Activated B cell treated with CpG ODN at 0.5 μM for 24 hours (primary cell): Measurements from ENCODE around the gene FBXO44. TPM values are rescaled to one million over a fixed set of nuclear protein-coding genes. Genes with fewer than 3 reads are reported as not detected.

Source experiments
- ATAC-seq: fragments of 200-7000 bp; cut with Tn5 transposase; one replicate; pipeline ENCODE4 v1.10.0; 2021; ENCODE audit warnings: low read depth, mild to moderate bottlenecking, moderate library complexity
- CTCF ChIA-PET: fragments of 350-600 bp; sonication (Branson Sonifier 250); formaldehyde crosslinking; loops from one replicate; lab custom pipeline; 2021; ENCODE audit warnings: antibody characterized with exemption; lab: Charles Lee
- POLR2A ChIA-PET: fragments of 350-600 bp; sonication (Branson Sonifier 250); formaldehyde crosslinking; loops from one replicate; lab custom pipeline; 2021; ENCODE audit warnings: antibody characterized with exemption; lab: Charles Lee
- DNase-seq: peaks from one replicate; pipeline ENCODE4 v3.0.0; 2022
- H3K27ac Mint-ChIP-seq: one replicate; pipeline ENCODE4 v1.8.0; 2020; ENCODE audit warnings: mixed read lengths
- H3K27me3 Mint-ChIP-seq: one replicate; pipeline ENCODE4 v1.8.0; 2021; ENCODE audit warnings: mixed read lengths
- H3K36me3 Mint-ChIP-seq: one replicate; pipeline ENCODE4 v1.8.0; 2021; ENCODE audit warnings: low read depth, mixed read lengths
- H3K4me1 Mint-ChIP-seq: one replicate; pipeline ENCODE4 v1.8.0; 2021; ENCODE audit warnings: mixed read lengths
- H3K4me3 Mint-ChIP-seq: one replicate; pipeline ENCODE4 v1.8.0; 2020; ENCODE audit warnings: mild to moderate bottlenecking, mixed read lengths
- H3K9me3 Mint-ChIP-seq: one replicate; pipeline ENCODE4 v1.8.0; 2020; ENCODE audit warnings: mixed read lengths
- CTCF ChIP-seq: fragments of 200-600 bp; IDR thresholded peaks from one replicate; pipeline ENCODE4 v1.8.0; 2022; ENCODE audit warnings: antibody characterized with exemption, mild to moderate bottlenecking
- intact Hi-C: fragments of 100-400 bp; cut with micrococcal nuclease; formaldehyde crosslinking; loops from one replicate; pipeline ENCODE4 v1.15.1; 2024
- total RNA-seq: library from RNA; stranded (reverse); gene quantifications from 2 replicates; pipeline ENCODE4 v1.2.3, GENCODE V29; 2022

The FBXO44 gene
- total RNA-seq, 1 donor from 2014 or later: 27.2 TPM

- ChIA-PET CTCF (no interaction called here), POLR2A (no interaction called here)
- no peaks in the 10 kb centered on the region for H3K27me3 Mint-ChIP-seq
- H3K4me3 Mint-ChIP-seq: no peak overlapping the region
- H3K27ac Mint-ChIP-seq: no peak overlapping the region
- no peaks in the 10 kb centered on the region for H3K36me3 Mint-ChIP-seq
- no peak for TF ChIP-seq CTCF
- no peaks in the 10 kb centered on the region for H3K9me3 Mint-ChIP-seq
- intact Hi-C loops: no loop called here
- H3K4me1 Mint-ChIP-seq: no peaks in the 10 kb centered on the region
- DNase-seq: no peak
- ATAC-seq: no peak
These were observed 42.9 kb upstream of the FBXO44 start for GRCh38 chr1:11611638-11612327.

DNA sequence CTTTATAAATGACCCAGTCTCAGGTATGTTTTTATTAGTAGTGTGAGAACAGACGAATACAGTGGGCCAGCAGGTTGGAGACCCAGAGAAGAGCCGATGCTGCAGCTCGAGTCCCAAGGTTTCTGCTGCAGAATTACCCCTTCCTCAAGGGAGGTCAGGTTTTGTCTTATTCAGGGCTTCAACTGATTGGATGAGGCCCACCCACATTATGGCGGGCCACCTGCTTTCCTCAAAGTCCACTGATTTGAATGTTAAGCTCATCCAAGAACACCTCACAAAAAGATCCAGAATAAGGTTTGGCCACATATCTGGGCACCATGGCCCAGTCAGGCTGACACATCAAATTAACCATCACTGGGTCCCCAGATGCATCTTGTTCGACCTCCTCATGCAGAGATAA, 41.3 kb upstream of the FBXO44 start:
- intact Hi-C loops: no loop called here
- ChIA-PET CTCF (no interaction called here), POLR2A (no interaction called here)
- Mint-ChIP-seq H3K27me3 (no peaks in the 10 kb centered on the region), H3K9me3 (no peaks in the 10 kb centered on the region), H3K4me3 (no peak overlapping the region), H3K27ac (no peak overlapping the region), H3K4me1 (no peaks in the 10 kb centered on the region), H3K36me3 (no peaks in the 10 kb centered on the region)
- ATAC-seq (no peak), DNase-seq (no peak)
- no peak for TF ChIP-seq CTCF

GRCh38 chr1:11615090-11615489, 39.6 kb upstream of the FBXO44 start:
- no peaks in the 10 kb centered on the region for H3K36me3 Mint-ChIP-seq
- no peaks in the 10 kb centered on the region for H3K4me1 Mint-ChIP-seq
- intact Hi-C loops: no loop called here
- H3K27ac Mint-ChIP-seq: no peak overlapping the region
- ATAC-seq (no peak), DNase-seq (no peak)
- H3K9me3 Mint-ChIP-seq: no peaks in the 10 kb centered on the region
- ChIA-PET POLR2A (interaction anchor here (0.6 kb wide), 1 partner anchor 1003 kb away, joined by 5 read pairs; the partner anchor contains the start of gene DHRS3), CTCF (no interaction called here)
- H3K27me3 Mint-ChIP-seq: peaks cover 2% of the 10 kb centered on the region
- H3K4me3 Mint-ChIP-seq: no peak overlapping the region
- TF ChIP-seq CTCF: no peak

DNA sequence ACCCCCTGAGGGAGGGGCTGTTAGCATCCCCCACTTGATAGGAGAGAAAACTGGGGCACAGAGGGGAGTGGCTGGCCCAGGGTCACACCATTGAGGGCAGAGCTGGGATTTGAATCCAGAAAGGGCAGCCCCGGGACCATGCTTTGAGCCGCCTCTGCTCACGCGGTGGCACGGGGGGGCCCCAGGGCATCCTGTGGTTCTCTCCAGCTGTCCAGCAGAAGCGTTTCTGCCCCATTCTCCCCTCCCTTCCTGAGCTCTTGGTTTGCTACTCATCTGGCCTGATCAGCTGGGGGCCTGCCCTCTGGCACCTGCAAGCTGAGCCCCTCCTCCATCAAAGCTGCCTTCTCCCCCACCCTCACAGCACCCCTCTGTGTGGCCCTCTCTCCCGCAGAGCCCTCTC, 37.9 kb upstream of the FBXO44 start:
- intact Hi-C loops: no loop called here
- H3K36me3 Mint-ChIP-seq: no peaks in the 10 kb centered on the region
- H3K9me3 Mint-ChIP-seq: no peaks in the 10 kb centered on the region
- H3K27ac Mint-ChIP-seq: no peak overlapping the region
- H3K4me3 Mint-ChIP-seq: no peak overlapping the region
- peaks cover 2% of the 10 kb centered on the region for H3K27me3 Mint-ChIP-seq
- ChIA-PET CTCF (no interaction called here), POLR2A (no interaction called here)
- no peaks in the 10 kb centered on the region for H3K4me1 Mint-ChIP-seq
- ATAC-seq: no peak
- TF ChIP-seq CTCF: no peak
- no peak for DNase-seq

DNA sequence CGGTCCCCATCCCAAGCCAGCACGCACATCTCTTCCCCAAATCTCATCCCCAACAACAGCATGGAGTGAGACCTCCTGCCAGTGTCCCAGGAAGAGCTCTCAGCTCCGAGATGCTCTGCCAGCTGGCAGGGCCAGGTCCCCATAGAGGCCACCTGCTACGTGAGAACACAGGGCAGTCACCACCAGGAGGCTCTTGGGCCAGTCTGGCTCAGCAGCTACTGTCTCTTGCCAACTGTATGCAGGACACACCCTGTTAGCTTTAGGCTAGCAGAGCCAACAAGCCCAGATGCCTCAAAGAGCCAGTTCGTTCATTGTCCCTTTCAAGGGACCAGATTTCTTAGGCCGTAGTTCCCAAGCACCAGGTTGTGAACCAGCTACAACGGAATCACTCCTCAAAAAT, 37.4 kb upstream of the FBXO44 start:
- H3K9me3 Mint-ChIP-seq: no peaks in the 10 kb centered on the region
- DNase-seq: no peak
- intact Hi-C loops: no loop called here
- no peak for ATAC-seq
- POLR2A ChIA-PET: no interaction called here
- no peak overlapping the region for H3K4me3 Mint-ChIP-seq
- CTCF ChIA-PET: no interaction called here
- no peak overlapping the region for H3K27ac Mint-ChIP-seq
- TF ChIP-seq CTCF: no peak
- no peaks in the 10 kb centered on the region for H3K36me3 Mint-ChIP-seq
- peaks cover 3% of the 10 kb centered on the region for H3K27me3 Mint-ChIP-seq
- no peaks in the 10 kb centered on the region for H3K4me1 Mint-ChIP-seq
